Stimulated activated naive B cell treated with anti-CD40 and anti-IgM and Interleukin-4, amounts not matched to agents 10 μg/mL and 1 μg/mL and 100 μg/mL, for 72 hours (primary cell): ENCODE measurements around the gene PRDM9.
"Not testable (repeated sequence)": the region's sequence is repeated elsewhere in the genome, so short reads cannot be mapped to it uniquely, and the experiment has no call there.

Source experiments
- ATAC-seq, 2 donors: fragments of 150-1000 bp; cut with Tn5 transposase; replicated peaks; 2 replicates each; pipeline ENCODE4 v1.10.0; 2021; ENCODE audit warnings: moderate library complexity in 1 of 2
- DNase-seq: peaks from one replicate; pipeline ENCODE4 v3.0.0; 2021
- H3K27ac Mint-ChIP-seq: one replicate; pipeline ENCODE4 v1.8.0; 2022; ENCODE audit warnings: mild to moderate bottlenecking, mixed read lengths
- H3K27me3 Mint-ChIP-seq, 2 donors: one replicate each; pipeline ENCODE4 v1.8.0; 2022; ENCODE audit warnings: mixed read lengths in 2 of 2
- H3K36me3 Mint-ChIP-seq, 2 donors: one replicate each; pipeline ENCODE4 v1.8.0; 2022; ENCODE audit warnings: mixed read lengths in 2 of 2, mild to moderate bottlenecking in 1 of 2
- H3K4me1 Mint-ChIP-seq, 2 donors: one replicate each; pipeline ENCODE4 v1.8.0; 2022; ENCODE audit warnings: mixed read lengths in 2 of 2, mild to moderate bottlenecking in 1 of 2
- H3K4me3 Mint-ChIP-seq, 2 donors: one replicate each; pipeline ENCODE4 v1.8.0; 2022; ENCODE audit warnings: mild to moderate bottlenecking in 2 of 2, mixed read lengths in 2 of 2, moderate library complexity in 1 of 2
- H3K9me3 Mint-ChIP-seq, 2 donors: one replicate each; pipeline ENCODE4 v1.8.0; 2022; ENCODE audit warnings: mixed read lengths in 2 of 2, mild to moderate bottlenecking in 1 of 2

PRDM9 gene

GRCh38 chr5:23506329-23507236 lies 826 bp upstream of the PRDM9 start:
- H3K27me3 Mint-ChIP-seq: no peaks in the 10 kb centered on the region
- peak; percentile 55 to 63 for ATAC-seq
- DNase-seq: no peak
- no peak overlapping the region for H3K27ac Mint-ChIP-seq
- no peaks in the 10 kb centered on the region for H3K4me1 Mint-ChIP-seq
- peaks cover 13 to 16% of the 10 kb centered on the region in 2 donors for H3K9me3 Mint-ChIP-seq
- H3K36me3 Mint-ChIP-seq: peaks cover 0 to 4% of the 10 kb centered on the region in 2 donors
- peak overlapping the region in 1 of 2 donors; percentile 19 for H3K4me3 Mint-ChIP-seq

- not testable (repeated sequence) for H3K4me1 Mint-ChIP-seq, H3K36me3 Mint-ChIP-seq, H3K27me3 Mint-ChIP-seq, ATAC-seq, DNase-seq, H3K4me3 Mint-ChIP-seq, H3K27ac Mint-ChIP-seq
- peaks cover 15 to 26% of the 10 kb centered on the region in 2 donors for H3K9me3 Mint-ChIP-seq
Measured at GRCh38 chr5:23510434-23510833, 3.0 kb downstream of the PRDM9 start.

GRCh38 chr5:23522553-23522952 lies 15.1 kb downstream of the PRDM9 start:
- no peaks in the 10 kb centered on the region for H3K36me3 Mint-ChIP-seq
- no peaks in the 10 kb centered on the region for H3K27me3 Mint-ChIP-seq
- no peak overlapping the region for H3K27ac Mint-ChIP-seq
- ATAC-seq (peak in 1 of 2 donors; percentile 19), DNase-seq (no peak)
- H3K9me3 Mint-ChIP-seq: peaks cover 0 to 3% of the 10 kb centered on the region in 2 donors
- H3K4me1 Mint-ChIP-seq: no peaks in the 10 kb centered on the region
- no peak overlapping the region for H3K4me3 Mint-ChIP-seq

GRCh38 chr5:23523031-23523430 lies 15.6 kb downstream of the PRDM9 start:
- ATAC-seq (peak in 1 of 2 donors; percentile 3), DNase-seq (no peak)
- H3K4me3 Mint-ChIP-seq: no peak overlapping the region
- no peaks in the 10 kb centered on the region for H3K4me1 Mint-ChIP-seq
- no peak overlapping the region for H3K27ac Mint-ChIP-seq
- no peaks in the 10 kb centered on the region for H3K27me3 Mint-ChIP-seq
- peaks cover 0 to 5% of the 10 kb centered on the region in 2 donors for H3K9me3 Mint-ChIP-seq
- no peaks in the 10 kb centered on the region for H3K36me3 Mint-ChIP-seq

- Mint-ChIP-seq H3K4me3 (no peak overlapping the region), H3K27me3 (no peaks in the 10 kb centered on the region), H3K36me3 (no peaks in the 10 kb centered on the region), H3K27ac (no peak overlapping the region), H3K9me3 (peaks cover 7 to 11% of the 10 kb centered on the region in 2 donors), H3K4me1 (no peaks in the 10 kb centered on the region)
- ATAC-seq (no peak), DNase-seq (no peak)
Measured at GRCh38 chr5:23523998-23524397, 16.6 kb downstream of the PRDM9 start.

- Mint-ChIP-seq H3K4me1 (no peaks in the 10 kb centered on the region), H3K27me3 (no peaks in the 10 kb centered on the region), H3K36me3 (no peaks in the 10 kb centered on the region), H3K4me3 (no peak overlapping the region), H3K9me3 (peaks cover 7 to 11% of the 10 kb centered on the region in 2 donors), H3K27ac (no peak overlapping the region)
- DNase-seq (no peak), ATAC-seq (no peak)
Measured at GRCh38 chr5:23525751-23526150, 18.3 kb downstream of the PRDM9 start.

GRCh38 chr5:23526616-23527015 lies 19.2 kb downstream of the PRDM9 start:
- not testable (repeated sequence) for H3K4me3 Mint-ChIP-seq, ATAC-seq, H3K36me3 Mint-ChIP-seq, DNase-seq, H3K4me1 Mint-ChIP-seq, H3K27me3 Mint-ChIP-seq, H3K27ac Mint-ChIP-seq
- peaks cover 7 to 11% of the 10 kb centered on the region in 2 donors for H3K9me3 Mint-ChIP-seq

- not testable (repeated sequence) for H3K27me3 Mint-ChIP-seq, H3K4me1 Mint-ChIP-seq, H3K4me3 Mint-ChIP-seq, H3K36me3 Mint-ChIP-seq, DNase-seq, H3K27ac Mint-ChIP-seq, ATAC-seq
- peaks cover 7 to 11% of the 10 kb centered on the region in 2 donors for H3K9me3 Mint-ChIP-seq
Measured at GRCh38 chr5:23527216-23527920, 20.0 kb downstream of the PRDM9 start.

GRCh38 chr5:23528677-23529076 lies 21.3 kb downstream of the PRDM9 start:
- H3K4me3 Mint-ChIP-seq: no peak overlapping the region
- ATAC-seq (no peak), DNase-seq (no peak)
- H3K4me1 Mint-ChIP-seq: no peaks in the 10 kb centered on the region
- H3K36me3 Mint-ChIP-seq: no peaks in the 10 kb centered on the region
- H3K27me3 Mint-ChIP-seq: no peaks in the 10 kb centered on the region
- H3K27ac Mint-ChIP-seq: no peak overlapping the region
- peaks cover 7 to 11% of the 10 kb centered on the region in 2 donors for H3K9me3 Mint-ChIP-seq

GRCh38 chr5:23530571-23530970 lies 23.2 kb downstream of the PRDM9 start:
- H3K9me3 Mint-ChIP-seq: peaks cover 7 to 11% of the 10 kb centered on the region in 2 donors
- no peak overlapping the region for H3K4me3 Mint-ChIP-seq
- no peak overlapping the region for H3K27ac Mint-ChIP-seq
- DNase-seq: no peak
- ATAC-seq: no peak
- H3K27me3 Mint-ChIP-seq: no peaks in the 10 kb centered on the region
- no peaks in the 10 kb centered on the region for H3K36me3 Mint-ChIP-seq
- no peaks in the 10 kb centered on the region for H3K4me1 Mint-ChIP-seq

GRCh38 chr5:23571059-23571458 lies 63.6 kb downstream of the PRDM9 start:
- Mint-ChIP-seq H3K36me3 (no peaks in the 10 kb centered on the region), H3K27me3 (no peaks in the 10 kb centered on the region), H3K4me1 (no peaks in the 10 kb centered on the region), H3K4me3 (no peak overlapping the region), H3K27ac (no peak overlapping the region), H3K9me3 (peaks cover 0 to 3% of the 10 kb centered on the region in 2 donors)
- DNase-seq (no peak), ATAC-seq (no peak)
